IPS DF 4.7 (cell line): ENCODE measurements around the gene NUCB1.

ENCODE experiments used
- DNase-seq: peaks from one replicate; pipeline ENCODE4 v3.0.0-alpha.2; 2013; ENCODE audit warnings: low spot score; ENCODE audit errors: extremely low read depth

NUCB1 gene

DNA sequence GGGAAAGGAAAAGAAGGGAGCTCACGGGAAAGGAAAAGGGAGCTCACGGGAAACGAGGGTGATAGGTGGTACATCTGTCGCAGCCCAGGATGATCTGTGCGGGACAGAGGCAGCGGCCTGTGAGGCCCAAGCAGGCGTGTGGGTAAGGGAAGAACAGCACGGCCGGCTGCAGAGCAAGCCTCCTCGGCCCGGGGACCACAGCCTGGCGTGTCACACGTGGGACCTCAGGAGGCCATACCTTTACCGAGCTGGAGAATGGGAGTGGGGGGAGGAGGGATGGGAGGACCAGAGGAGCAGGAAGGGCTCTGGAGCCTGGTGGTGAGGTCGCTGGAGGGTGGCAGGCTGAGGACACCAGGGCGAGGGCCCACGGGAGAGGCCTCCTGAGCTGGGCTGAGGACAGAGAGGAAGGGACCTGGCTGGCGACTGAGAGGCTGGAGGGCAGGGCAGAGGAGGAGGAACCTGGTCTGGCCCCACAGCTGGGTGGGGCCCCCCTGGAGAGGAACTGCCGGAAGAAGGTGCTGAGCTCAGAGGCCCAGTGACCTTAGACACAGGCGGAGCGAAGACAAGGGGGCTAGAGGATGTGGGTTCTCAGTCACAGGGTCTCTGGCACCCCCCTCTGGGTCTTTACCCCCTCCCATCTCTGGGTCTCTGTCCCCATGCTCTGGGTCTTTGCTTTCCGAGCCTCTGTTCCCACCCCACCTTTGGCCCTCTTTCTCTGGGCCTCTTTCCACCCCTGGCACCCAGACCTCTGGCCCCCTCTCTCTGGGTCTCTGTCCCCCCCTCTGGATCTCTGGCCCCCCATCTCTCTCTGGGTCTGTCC, 62.1 kb downstream of the NUCB1 start:
- DNase-seq, result no peak

DNA sequence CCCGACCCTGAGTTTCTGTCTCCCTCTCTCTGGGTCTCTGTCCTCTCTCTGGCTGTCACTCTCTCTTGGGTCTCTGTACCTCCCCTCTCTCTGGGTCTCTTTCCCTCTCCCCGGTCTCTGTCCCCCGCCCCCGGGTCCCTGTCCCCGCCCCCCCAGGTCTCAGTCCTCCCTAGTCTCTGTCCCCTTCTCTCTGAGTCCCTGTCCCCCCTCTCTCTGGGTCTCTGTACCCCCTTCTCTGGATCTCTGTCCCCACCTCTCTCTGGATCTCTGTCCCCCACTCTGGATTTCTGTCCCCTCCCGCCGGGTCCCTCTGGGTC, 62.7 kb downstream of the NUCB1 start:
- DNase-seq, result no peak

DNA sequence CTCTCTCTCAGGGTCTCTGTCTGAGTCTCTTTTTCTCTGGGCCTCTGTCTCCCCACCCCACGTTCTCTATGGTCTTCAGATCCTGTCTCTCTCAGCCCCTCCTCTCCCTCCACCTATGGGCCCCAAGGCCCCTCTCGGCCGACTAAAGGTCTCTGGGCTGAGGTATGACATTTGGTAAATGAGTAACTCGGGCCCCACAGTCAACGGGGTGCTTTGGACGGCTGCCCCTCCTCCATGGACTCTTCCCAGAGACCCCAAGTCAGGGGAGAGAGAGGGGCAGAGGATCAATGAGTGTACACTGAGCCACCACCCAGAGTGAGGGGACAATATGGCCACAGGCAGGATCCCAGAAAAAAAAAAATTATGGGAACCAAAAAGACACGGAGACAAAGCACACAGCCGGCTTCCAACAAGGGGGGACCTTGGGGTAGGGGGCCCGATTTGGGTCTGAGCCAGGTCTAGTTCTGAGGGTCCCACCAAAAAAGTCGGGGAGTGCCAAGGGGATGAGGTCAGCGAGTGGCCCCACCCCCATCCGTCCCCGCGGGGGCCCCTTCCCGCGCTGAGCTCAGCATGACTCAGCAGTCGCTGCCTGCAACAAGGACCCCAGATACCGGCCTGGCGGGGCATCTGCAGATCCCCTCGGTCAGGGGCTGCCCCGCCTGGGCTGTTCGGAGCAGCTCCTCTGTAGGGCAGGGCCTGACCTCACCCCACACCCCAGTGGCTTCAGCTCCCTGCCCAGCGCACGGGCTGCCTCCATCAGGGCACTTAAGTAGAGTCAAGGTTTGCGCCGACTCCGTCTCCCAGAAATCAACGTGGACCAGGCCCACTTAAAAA, 63.5 kb downstream of the NUCB1 start:
- no peak for DNase-seq

DNA sequence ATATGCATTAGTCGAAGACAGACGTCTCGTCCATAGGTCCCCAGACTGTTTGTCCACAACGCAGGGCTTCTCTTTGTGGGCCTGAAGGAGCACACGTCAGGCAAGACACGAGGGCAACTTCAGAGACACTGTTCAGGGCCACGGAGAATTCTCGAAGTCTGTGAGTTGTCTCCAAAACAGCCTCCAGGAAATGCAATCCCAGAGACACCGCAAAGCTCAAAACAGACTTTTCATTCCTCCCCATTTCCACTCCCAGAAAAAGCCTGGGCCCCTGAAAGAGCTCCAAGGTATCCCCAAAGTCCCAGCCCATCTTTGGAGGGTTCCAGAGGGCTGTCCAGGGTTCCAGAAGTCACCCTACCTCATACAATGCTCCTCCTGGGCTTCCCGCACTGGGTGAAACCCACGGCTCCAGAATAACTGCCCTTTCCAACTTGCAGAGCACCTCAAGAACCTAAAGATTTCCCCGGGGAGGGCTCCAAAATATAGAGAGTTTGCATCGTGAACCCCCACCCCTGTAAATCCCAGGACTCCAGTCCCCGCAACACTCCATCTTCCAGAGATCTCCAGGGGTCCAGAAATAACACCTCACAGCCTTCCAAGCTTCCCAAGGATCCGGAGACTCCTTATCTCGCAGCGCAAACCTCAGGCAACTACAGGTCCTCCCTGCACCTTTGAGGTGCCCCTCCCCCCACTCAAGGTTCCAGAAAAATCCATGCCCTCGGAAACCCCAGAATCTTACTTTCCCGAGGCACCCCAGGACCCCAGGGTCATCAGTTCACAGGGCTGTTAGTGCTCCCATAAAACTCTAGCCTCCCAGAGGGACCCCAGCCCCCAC, 64.3 kb downstream of the NUCB1 start:
- no peak for DNase-seq

DNA sequence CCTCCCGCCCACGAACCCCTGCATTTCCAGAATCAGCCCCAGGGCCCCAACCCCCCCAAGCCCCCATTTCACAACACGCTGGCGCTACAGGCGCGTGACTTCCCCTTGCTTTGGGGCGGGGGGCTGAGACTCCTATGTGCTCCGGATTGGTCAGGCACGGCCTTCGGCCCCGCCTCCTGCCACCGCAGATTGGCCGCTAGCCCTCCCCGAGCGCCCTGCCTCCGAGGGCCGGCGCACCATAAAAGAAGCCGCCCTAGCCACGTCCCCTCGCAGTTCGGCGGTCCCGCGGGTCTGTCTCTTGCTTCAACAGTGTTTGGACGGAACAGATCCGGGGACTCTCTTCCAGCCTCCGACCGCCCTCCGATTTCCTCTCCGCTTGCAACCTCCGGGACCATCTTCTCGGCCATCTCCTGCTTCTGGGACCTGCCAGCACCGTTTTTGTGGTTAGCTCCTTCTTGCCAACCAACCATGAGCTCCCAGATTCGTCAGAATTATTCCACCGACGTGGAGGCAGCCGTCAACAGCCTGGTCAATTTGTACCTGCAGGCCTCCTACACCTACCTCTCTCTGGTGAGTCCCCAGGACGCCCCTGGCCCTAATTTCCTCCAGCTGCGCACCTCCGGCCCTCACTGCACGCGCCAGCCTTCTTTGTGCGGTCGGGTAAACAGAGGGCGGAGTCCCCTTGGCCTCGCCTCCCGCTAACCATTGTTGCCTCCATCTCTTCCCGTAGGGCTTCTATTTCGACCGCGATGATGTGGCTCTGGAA, 65.1 kb downstream of the NUCB1 start, which contains the start of gene FTL:
TSS of gene FTL (plus strand) at position 270 of the 766 bp plus-strand sequence. CDS start at position 469, 199 bp downstream.
- no peak for DNase-seq

DNA sequence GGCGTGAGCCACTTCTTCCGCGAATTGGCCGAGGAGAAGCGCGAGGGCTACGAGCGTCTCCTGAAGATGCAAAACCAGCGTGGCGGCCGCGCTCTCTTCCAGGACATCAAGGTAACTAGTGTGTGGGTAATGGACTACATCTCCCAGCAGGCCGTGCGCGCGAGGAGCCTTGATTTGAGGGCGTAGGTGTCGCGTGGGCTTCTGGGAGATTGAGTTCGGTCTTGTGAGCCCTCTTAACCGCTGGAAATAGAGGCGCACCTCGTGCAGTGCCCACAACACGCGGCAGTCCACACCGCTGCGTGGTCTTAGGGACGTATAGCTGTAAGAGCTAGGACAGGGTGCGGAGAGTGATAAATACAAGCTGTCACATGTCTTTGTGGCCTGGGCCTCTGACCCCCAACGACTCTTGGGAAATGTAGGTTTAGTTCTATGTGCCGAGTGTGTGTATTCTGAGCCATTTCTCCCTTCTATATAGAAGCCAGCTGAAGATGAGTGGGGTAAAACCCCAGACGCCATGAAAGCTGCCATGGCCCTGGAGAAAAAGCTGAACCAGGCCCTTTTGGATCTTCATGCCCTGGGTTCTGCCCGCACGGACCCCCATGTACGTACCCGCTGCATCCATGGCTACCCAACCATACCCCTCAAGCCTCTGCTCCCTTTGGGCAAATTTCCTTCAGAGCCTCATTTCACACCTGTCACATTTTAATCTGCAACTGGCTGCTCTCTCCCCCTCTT, 65.9 kb downstream of the NUCB1 start:
- no peak for DNase-seq

DNA sequence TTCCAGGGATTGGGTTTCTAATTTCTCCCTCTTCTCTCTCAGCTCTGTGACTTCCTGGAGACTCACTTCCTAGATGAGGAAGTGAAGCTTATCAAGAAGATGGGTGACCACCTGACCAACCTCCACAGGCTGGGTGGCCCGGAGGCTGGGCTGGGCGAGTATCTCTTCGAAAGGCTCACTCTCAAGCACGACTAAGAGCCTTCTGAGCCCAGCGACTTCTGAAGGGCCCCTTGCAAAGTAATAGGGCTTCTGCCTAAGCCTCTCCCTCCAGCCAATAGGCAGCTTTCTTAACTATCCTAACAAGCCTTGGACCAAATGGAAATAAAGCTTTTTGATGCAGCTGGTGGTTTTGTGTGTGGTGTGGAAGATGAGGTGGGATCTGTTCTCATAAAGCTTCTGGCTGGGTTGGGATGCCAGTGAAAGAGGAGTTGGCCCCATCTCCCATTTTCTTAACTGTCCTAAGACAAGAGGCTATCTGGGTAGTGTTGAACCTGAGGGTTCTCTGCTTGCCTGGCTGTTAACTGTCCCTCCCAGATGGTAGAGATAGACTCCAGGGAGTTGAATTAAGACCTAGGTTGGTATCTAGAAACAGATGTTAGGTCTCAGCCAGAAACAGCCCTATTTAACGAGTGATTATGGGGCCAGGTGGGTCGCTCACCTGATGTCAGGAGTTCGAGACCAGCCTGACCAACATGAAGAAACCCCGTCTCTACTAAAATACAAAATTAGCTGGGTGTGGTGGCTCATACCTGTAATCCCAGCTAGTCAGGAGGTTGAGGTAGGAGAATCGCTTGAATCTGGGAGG, 66.6 kb downstream of the NUCB1 start:
- DNase-seq, result no peak

DNA sequence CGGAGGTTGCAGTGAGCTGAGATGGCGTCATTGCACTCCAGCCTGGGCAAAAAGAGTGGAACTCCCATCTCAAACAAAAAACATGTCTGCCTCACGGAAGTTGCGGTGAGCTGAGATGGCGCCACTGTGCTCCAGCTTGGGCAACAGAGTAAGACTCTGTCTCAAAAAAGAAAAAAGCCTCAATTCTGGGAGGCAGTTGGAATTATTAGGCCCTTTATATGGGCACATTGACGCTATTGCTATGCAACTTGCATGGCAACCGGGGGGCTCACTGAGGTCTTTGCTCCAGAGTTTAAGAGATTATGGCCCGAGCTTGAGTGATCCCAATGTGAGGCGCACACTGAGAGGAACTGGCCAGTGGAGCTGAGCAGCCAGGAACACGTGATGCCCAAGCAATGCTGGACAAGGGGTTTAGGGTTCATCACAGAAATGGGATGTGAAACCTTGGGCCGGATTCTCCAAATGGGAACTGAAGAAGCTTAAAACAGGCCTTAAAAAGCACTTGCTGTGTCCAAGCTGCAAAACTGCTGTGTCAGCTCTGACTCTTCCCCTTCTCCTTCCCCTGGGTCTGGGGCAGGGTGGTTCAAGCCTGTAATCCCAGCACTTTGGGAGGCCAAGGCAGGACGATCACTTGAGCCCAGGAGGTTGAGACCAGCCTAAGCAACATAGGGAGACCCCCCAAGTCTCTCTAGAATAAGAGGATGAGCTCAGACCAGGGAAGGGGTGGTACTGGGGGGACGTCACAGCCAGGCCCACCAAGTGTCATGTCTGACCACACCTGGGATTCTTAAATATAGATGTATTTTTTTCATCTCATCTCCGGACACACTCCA, 67.5 kb downstream of the NUCB1 start:
- DNase-seq, result no peak

DNA sequence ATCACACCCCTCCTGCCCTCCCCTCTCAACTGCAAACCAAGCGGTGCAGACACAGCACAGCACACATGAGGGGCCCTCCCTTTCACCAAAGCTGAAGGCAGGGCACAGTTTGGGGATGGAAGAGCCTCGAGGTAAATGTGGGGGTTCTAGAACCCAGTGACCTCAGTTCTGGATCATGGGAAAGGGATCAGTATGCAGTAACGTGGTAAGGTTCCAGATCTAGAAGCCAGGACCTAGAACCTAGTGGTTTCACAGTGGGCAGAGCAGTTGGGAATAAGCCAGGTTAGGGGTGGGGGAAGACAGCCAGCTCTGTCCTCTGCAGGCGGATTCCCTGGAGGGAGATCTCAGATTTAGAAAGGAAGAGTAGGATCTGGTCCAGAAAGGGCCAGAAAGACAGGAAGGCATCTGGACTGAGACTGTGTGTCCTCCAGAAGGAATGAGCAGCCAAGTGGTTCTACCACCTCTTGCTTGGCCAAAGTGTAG, 68.1 kb downstream of the NUCB1 start:
- no peak for DNase-seq

DNA sequence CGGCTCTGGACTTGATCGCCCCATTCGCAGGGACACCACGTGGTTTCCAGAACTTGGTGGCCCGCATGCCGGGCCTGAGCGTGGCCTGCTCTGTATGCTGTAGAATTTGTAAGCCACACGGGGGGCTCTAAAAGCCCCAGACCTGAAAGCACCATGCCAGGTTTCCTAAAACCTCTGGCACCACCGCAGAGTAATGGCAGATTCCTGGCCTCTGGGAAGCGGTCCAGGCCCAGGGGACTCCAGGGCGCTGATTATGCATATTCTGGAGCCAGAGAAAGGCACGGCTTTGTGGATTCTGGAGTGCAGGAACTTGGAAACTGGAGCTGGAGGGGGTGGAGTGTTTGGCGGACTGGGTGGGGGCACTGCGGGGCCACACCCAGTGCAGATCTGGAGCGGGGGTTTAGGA, 68.7 kb downstream of the NUCB1 start:
- DNase-seq, result no peak

DNA sequence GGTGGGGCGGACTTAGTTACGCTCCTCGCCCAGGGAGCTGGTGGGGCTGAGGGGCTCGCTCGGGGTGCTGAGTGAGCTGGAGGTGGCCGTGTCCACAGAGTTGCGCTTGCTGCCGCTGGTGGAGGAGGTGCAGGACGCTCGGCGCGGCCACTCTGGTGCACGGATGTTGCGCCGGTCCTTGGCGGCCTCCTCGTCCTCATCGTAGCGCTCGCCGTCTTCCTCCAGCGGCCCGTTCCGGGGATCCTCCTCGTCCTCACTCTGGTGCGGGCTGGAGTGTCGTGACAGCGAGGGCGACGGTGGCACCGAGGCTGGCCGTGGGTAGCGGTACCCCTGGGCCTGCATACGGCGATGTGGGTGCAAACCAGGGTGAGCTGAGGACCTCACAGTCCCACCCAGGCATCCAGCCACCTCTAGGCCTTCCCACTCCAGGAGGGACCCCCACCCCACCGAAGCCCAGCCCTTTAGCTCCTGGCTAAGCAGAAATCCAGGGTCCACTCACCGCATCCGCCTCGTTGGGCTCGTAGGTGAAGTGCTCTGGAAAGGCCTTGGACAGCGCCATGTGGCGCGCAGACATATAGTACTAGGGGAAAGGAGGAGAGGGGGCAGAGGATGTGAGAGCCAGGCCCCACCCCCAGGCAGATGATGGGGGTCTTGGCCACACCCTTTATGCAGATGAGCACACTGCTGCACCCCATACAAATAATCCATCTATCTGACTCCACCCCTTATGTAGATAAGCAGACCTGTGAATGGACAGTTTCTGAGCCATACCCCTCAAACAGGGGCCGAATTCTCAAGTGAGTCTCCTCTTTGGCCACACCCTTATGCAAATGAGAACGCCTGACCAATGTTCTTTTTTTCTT, 69.4 kb downstream of the NUCB1 start:
- DNase-seq, result no peak

DNA sequence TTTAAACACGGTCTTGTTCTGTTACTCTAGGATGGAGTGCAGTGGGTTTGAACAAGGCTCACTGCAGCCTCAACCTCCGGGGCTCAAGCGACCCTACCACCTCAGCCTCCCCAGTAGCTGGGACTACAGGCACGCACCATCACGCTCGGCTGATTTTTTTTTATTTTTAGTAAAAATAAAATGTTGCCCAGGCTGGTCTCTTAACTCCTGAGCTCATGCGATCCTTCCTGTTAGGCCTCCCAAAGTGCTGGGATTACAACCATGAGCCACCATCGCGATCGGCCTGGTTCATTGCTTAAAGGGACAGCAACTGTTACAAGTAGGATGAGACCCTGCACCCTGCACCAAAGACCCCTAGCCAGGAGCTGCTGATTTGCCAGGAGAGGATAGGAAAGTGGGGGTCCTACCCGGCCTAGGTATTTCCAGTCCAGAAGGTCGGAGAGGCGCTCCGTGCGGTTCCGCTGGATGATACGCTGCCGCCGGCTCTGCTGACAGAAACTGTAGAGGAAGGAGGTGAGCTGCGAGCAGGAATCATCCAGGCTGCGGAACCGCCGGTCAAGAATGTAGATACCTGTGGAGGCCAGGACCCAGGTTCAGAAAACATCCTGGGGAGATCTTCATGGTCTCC, 70.1 kb downstream of the NUCB1 start:
- DNase-seq, result no peak

DNA sequence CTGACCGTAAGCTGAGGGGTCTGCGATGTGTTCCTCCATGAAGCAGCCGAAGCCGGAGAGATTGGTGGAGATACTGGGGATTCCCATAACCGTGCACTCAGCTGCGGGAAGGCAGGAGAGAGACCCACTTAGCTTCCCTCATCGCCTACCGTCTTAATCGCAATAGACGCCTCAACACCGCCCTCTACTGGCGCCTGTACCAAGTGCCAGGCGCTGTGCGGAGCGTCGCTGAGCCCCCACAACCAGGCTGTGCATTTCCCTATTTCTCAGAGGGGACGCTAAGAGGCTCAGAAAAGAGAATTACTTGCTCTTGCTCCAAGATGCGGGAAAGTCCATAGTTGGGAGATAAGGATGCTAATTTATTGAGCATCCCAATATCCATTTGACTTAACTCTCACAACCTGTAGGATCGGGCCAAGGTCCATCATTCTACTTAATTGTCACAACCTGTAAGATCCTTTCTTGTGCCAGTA, 70.8 kb downstream of the NUCB1 start:
- DNase-seq, result no peak
